HG03175 (cell line): ENCODE data around the gene PPP1R13B.
"Not testable (repeated sequence)": the region's sequence is repeated elsewhere in the genome, so short reads cannot be mapped to it uniquely, and the experiment has no call there.

Experiments used
- ATAC-seq: cut with Tn5 transposase; IDR thresholded peaks from one replicate; pipeline ENCODE4 v1.9.1; 2021; ENCODE audit warnings: mild to moderate bottlenecking, moderate library complexity; ENCODE audit not compliant: unreplicated experiment

Gene PPP1R13B

DNA sequence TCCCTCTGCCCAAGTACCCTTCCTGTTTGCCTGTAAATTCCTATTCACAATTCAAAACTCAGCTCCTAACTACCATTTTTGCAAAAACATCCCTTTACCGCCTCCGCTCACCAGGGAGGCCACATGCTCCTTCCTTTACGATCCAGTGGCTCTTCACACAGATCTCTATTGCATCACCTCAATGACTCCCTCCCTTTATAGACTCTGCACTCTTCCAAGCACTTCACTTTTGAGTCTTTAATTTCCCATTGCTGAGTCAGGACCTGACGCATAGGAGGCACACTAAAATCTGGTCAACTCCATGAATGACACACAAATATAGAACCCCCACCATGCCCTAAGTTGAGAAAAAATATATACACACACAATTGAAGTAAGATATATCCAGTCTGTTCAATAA is 45.9 kb downstream of the PPP1R13B start:
- no peak for ATAC-seq

DNA sequence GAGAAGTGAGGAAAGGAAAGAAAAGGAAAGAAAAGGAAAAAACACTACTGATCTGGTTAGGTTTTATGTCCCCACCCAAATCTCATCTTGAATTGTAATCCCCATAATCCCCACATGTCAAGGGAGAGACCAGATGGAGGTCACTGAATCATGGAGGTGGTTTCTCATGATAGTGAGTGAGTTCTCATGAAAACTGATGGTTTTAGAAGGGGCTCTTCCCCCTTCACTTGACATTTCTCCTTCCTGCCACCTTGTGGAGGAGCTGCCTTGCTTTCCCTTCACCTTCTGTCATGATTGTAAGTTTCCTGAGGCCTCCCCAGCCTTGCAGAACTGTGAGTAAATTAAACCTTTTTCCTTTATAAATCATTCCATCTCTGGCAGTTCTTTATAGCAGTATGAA is 54.2 kb downstream of the PPP1R13B start:
- ATAC-seq, result not testable (repeated sequence)

GRCh38 chr14:103788086-103788485 is 59.3 kb downstream of the PPP1R13B start:
- no peak for ATAC-seq

- no peak for ATAC-seq
Measured at GRCh38 chr14:103782376-103782775, 65.0 kb downstream of the PPP1R13B start.

DNA sequence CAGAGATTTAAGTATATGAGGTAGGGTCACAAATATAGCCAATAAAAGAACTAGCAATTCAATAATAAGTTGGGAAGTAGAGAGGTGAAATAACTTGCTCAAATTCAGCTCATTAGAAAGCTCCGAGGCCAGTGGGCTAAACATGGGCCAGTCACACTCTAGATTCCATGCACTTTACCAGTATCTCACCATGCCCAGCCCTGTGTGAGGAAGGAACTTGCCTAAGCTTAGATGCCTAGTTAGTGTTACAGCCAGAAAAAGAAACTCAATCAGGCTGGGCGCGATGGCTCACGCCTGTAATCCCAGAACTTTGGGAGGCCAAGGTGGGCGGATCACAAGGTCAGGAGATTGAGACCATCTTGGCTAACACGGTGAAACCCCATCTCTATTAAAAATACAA is 71.1 kb downstream of the PPP1R13B start:
- ATAC-seq, result not testable (repeated sequence)

GRCh38 chr14:103775506-103775905 is 71.9 kb downstream of the PPP1R13B start:
- no peak for ATAC-seq

GRCh38 chr14:103773521-103773920 is 73.9 kb downstream of the PPP1R13B start:
- ATAC-seq, result no peak

GRCh38 chr14:103772078-103772712 is 75.2 kb downstream of the PPP1R13B start:
- ATAC-seq, result no peak

- ATAC-seq, result no peak
Measured at GRCh38 chr14:103770902-103771301, 76.5 kb downstream of the PPP1R13B start.

DNA sequence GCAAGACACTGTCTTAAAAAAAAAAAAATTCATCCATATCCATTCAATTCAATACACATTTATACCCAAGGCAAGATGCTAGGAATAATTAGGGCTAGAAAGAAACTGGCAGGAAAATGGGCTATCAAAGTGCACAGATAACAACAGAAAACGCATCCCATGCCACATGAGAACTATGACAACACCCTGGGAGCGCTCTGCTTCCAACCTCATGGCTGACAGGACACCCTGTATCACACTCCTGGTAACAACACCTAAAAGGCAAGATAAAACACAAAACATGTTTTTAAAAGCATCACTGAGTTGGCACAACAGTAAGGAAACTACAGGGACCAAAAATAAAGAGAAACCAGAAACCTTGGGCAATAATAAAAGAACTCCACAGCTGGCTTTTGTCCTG is 76.9 kb downstream of the PPP1R13B start:
- no peak for ATAC-seq

- no peak for ATAC-seq
Measured at GRCh38 chr14:103767336-103767894, 80.0 kb downstream of the PPP1R13B start.

DNA sequence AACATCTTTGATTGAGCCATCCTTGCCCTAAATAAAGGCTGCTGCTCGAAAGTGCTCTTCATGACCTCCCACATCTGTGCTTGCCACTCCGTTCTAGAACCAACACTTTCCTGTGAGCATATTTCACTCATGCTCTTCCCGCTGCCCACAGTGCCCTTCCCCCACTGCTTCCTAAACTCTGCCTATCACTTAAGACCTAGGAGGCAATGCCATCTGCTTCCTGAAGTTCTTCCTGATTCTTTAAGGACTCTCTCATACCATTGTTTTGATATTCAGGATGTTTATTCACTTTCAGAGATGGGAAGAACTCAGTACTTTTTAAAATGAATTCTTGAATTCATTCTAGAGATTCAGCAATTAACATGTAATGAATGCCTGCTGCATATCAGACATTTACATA is 81.8 kb downstream of the PPP1R13B start:
- no peak for ATAC-seq

- no peak for ATAC-seq
Measured at GRCh38 chr14:103763730-103764488, 83.5 kb downstream of the PPP1R13B start.

DNA sequence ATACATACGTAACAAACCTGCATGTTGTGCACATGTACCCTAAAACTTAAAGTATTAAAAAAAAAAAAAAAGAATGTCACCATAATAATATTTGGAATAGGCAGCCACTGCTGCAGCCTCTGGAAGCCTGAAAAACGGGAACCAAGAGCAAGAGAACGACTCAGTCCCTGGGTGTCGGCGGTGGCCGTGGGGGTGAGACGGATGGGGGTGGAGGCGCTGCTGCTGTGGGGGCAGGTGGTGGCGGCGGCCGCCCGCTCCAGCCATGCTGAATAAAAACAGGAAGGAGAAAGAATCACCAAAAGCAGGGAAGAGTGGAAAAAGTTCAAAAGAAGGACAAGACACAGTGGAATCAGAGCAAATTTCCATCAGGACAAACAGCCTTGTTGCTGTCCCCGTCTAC is 84.8 kb downstream of the PPP1R13B start:
- no peak for ATAC-seq

- no peak for ATAC-seq
Measured at GRCh38 chr14:103762036-103762435, 85.3 kb downstream of the PPP1R13B start.

DNA sequence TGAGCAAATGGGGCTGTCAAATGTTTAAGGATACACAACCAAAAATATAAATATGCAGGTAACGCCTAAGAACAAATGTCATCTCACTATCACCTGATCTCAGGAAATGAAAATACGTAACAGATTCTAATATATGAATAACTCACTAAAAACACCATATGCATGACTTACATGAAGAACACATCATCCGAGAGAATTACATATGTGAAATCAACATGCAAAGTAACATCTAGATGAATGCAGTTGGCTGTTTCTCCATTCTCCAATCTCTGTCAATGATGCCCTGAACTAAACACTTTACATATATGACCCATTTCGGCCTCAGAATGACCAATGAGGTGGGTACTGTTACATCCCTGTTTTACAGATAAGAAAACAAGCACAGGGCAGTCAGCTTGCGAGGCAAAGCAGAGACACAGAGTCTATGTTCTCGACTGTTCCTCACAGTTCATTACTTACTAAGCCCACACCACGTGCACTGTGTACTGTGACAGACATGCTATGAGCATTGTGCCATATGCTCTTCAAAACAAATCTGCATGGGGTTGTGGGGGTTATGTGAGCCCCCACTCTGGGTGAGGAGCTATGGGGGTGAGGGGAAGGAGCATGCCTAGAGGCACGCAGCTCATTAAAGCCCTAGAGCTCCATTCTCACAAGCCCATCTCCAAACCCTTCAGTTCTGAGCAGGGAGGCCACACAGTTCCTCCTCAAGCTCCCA is 89.2 kb downstream of the PPP1R13B start:
- ATAC-seq, result no peak

GRCh38 chr14:103755060-103755459 is 92.3 kb downstream of the PPP1R13B start:
- no peak for ATAC-seq

GRCh38 chr14:103753774-103754173 is 93.6 kb downstream of the PPP1R13B start:
- no peak for ATAC-seq

DNA sequence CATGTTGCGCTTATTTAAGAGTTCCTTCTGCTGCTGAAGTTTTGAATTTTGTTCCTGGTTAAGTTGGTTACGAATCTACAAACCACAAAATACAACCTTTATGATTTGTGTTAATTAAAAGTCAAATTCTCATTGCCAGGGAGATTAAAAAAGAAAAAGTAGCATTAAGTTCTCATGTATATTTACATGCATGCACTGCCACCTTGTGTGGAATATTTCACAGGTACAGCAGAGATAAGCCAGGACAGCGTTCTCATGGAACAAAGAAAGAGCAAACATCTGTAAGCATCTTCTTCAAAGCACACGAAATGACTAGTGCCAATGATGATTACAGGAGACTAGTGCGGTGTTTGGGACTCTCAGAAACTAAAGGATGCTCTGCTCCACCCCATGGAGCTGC is 97.5 kb downstream of the PPP1R13B start:
- no peak for ATAC-seq

DNA sequence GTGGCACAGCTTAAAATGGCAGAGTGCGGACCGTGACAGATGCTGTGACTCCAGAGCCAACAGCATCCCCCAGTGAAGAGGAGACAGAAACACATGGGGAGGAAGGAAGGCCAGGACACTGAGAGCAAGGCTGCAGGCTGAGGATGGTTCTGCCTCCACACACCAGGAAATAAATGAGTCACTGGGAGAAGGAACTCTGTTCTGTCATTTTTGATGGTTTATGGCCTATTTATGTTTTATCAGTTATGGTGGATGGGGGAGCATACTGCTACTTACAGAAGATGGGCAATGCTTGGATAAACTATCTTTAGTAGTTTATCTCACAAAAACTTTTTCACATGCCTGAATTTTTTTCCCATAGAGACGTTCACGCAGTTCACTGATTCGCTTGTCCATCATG is 97.9 kb downstream of the PPP1R13B start:
- ATAC-seq, result no peak

GRCh38 chr14:103748534-103748857 is 98.9 kb downstream of the PPP1R13B start:
- no peak for ATAC-seq

DNA sequence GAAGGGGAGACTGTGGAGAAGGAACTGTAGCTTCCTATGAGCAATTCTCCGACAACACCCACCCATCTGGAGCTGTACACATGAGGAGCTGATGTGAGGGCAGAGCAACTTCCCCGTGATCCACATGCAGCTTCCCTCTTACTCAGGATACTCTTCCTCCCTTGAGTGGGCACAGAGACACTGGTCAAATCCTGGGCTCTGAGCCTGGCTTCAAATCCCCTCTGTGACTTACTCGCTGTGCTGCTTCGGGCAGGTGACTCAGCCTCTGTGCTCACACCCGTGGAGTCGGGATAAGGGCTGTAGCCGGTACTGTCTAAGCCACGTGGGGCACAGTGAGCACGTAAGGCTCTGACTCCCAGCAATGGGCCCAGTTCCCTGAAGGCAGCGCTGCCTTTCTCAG is 100.7 kb downstream of the PPP1R13B start:
- ATAC-seq, result no peak
